NCI-H748 treated with DMSO at 0.1 percent for 48 hours (cell line): ENCODE data around the gene IQCN.

Experiments
- DNase-seq: peaks from one replicate; lab custom pipeline; 2025; lab: John Stamatoyannopoulos, UW

The IQCN gene

DNA sequence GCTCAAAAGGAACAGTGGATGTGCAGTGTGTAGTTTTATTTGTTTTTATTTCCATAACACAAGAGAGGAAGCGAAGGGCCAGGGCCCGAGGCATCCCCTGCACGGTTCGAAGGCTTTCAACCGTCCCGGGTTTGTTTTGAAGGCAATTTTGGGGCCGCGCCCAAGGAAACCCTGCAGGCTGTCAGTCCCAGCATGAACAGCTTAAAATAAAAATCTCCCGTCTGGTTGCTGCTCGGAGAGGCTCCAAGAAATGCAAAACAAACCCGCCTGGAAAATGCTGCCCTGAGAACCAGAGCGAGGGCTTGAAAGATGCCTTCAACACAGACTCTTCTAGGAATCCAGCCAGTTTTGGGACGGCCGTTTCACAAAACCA is 32.6 kb upstream of the IQCN start:
- DNase-seq = no peak

DNA sequence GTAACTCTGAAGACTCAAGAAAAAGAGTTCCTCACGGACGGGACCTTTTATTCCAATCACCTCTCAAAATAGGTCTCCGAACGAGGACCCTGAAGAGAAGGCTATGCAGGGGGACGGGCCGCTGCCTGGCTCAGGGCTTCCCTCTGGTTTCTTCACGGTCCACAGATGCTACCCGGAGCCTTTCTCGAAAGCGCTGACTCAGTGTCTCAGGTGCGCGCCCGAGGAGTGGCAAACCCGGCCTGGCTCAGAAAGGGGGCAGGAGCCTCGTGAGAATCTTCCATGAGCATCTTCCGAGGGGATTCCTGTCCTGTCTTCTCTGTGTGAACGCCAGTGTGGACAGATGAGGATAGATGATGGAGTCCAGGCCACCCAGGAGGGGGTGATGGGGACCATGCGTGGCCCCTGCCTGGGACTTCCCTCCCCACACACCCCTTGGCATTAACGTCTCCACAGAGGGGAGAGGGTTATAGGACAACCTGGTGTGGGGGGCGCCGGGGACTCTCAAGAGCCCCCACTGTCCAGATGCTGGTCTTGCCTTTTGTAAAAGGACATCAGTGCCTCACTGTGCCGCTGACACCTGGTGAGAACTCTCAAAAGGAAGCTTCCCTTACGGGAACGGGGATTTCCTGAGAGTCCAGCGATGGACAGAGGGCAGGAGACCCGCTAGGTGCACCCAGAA is 32.1 kb upstream of the IQCN start:
- DNase-seq = no peak

DNA sequence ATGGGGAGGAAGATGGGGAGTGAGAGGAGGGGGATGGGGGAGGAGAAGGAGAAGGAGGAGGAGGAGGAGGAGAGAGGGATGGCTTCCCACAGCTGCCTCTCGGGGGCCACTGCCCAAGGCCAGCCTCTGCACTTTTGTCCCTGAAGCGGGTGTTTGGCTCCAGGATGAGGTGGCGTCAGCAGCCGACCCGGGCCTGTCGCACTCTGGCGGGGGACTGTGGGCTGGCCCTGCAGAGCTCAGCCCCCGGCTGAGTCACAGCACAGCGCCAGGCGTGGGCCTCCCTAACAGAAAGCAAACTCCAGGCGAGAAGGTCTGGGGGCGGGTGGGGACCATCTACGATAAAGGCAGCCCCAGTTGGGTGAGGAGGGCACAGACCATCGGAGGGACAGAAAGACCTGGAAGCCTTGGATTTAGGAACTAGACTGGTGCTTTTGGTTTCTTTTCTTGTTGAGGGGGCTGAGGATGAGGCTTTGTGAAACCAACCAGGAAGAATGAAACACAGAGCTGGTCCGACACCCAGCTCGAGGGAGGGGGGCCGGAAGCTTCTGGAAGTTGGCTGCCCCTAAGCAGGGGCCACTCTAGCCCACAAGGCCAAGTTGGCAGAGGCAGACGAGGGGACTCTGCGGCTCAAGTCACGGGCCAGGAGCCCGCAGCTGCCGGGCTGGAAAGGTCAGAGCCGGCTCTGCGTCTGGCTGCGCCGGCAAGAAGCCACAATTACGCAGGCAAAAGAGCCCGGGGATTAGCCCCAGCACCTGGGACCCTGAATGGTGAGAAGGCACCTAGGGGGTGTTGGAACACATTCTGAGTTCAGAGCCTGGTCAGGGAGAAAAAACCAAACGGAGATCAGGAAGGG is 30.4 kb upstream of the IQCN start:
- DNase-seq = no peak

GRCh38 chr19:18304208-18304457 is 29.9 kb upstream of the IQCN start:
- DNase-seq = no peak

DNA sequence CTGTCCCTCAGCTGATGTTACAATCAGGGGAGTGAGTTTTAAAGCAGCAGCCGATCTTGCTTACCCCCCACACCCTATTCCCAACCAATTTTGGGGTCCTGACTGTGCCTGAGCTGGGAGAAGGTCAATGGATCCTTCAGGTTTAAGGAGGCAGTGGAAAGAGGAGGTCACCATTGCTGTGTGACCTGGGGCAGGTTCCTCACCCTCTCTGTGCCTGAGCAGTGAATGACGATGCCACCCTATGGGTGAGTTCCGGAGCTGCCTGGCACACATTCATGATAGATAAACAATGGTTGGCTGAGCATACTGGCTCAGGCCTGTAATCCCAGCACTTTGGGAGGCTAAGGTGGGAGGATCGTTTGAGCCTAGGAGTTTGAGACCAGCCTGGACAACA is 27.5 kb upstream of the IQCN start:
- no peak for DNase-seq

DNA sequence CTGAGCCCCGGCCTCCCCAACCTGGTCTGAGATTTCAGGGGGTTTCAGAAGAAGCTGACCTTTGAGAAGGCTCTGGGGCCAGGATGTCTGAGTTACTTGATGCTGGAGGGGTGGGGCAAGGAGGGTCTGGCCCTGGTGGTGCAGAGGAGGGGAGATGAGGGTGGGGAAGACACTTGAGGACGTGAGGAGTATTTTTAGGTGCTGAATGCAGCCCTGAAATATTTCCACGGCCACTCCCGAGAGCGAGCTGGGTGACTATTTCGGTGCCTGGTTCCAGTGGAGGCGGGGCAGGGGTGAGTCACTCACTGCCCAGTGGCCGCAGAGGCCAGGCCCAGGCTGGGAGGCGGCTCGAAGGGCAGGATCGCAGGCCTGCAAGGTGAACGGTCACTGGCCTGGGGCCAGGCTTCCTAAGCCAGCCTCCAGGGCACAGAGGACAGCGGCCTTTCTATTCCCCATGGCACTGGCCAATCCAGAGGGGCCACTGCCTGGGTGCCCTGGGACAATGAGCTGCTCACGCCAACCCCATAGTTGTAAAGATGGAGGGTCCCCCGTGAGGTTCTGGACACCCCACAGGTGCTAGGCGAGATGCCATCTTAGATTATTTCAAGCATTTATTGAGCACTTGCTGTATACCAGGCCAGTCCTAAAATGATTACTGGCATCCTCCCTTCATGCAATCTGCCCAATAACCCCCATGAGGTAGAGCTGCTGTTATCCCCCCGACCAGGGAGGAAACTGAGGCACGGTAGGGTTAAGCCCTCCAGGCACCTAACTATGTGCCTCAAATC is 26.9 kb upstream of the IQCN start:
- DNase-seq = no peak

GRCh38 chr19:18299654-18300053 is 25.4 kb upstream of the IQCN start:
- no peak for DNase-seq

- no peak for DNase-seq
These were observed 24.3 kb upstream of the IQCN start for GRCh38 chr19:18298601-18299000.

GRCh38 chr19:18297308-18297707 is 23.1 kb upstream of the IQCN start:
- no peak for DNase-seq

GRCh38 chr19:18295034-18295451 is 20.8 kb upstream of the IQCN start:
- DNase-seq = no peak

DNA sequence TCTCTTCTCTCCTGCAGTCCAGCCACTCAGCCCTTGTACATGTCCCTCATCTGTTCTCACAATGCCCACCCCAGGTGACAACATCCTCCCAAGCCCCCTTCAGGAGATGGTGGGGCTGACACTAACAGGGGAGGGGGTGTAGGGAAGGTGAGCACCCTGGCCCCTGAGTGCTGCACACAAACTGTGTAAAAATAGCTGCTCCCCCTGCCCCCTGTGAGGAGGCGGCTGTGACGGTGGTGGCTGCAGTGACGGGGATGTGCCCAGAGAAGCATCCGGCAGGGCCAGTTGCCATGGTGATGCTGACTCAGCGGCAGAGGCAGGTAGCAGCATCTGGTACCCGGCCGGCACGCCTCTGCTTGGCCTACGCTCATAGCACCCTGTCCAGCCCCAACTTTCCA is 20.2 kb upstream of the IQCN start:
- DNase-seq = peak; percentile 16

DNA sequence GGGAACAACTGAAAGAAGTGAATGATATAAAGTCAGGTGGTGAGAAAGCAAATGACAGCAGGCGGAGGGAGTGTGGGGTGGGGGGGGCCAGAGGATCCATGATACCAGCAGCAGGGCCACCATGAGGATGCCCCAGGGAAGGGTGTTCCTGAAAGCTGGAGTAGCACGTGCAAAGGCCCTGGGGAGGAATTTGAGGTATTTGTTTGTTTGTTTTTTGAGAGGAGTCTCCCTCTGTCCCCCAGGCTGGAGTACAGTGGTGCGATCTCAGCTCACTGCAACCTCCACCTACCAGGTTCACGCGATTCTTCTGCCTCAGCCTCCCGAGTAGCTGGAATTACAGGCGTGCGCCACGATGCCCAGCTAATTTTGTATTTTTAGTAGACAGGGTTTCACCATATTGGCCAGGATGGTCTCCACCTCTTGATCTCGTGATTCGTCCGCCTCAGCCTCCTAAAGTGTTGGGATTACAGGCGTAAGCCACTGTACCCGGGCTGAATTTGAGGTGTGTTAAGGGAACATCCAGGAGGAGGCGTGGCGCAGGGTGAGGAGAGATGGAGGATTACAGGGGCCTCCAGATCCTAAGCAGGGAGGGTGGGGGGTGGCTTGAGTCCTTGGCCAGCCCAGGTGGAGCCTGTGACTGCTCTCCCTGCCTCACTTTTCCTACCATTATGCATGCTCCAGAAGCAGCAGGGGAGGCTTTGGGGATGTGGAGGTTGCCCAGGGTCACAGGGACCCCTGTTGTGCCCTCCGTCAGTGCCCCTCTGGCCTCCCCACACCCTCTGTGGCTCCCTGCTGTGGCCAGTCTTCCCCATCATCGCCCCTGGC is 19.6 kb upstream of the IQCN start:
- DNase-seq = no peak

GRCh38 chr19:18292810-18293641 is 18.8 kb upstream of the IQCN start:
- DNase-seq = no peak

- no peak for DNase-seq
These were observed 18.2 kb upstream of the IQCN start for GRCh38 chr19:18292462-18292809.

- no peak for DNase-seq
These were observed 17.6 kb upstream of the IQCN start for GRCh38 chr19:18291590-18292461.

DNA sequence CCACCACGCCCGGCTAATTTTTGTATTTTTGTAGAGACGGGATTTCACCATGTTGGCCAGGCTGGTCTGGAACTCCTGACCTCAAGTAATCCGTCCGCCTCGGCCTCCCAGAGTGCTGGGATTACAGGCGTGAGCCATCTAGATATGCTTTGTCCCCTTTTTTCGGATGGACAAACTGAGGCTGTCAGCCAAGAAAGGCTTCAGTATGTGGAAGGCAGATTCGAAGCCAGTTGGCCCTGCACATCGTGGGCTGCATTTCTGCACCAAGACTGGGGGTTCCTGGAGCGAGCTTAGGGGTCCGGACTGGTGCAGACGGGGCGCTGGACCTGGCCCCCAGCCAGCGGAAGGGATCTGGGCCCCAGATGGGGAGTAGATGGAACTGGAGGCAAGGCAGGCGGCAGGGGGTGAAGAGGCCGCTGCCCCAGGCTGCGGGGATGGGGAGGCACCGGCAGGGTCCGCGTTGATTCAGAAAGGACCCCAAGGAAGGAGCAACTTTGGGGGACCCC is 16.8 kb upstream of the IQCN start:
- DNase-seq = no peak

- no peak for DNase-seq
These were observed 16.2 kb upstream of the IQCN start for GRCh38 chr19:18290302-18291018.

GRCh38 chr19:18289471-18290301 is 15.4 kb upstream of the IQCN start:
- DNase-seq = no peak
